Jurkat, Clone E6-1 (cell line): Measurements from ENCODE around the gene PRRT4.

Experiments
- DNase-seq: peaks from one replicate; pipeline ENCODE4 v3.0.0-alpha.2; 2011; ENCODE audit warnings: low read depth, low spot score
- H3K4me3 ChIP-seq: 2 replicates; pipeline ENCODE4 v1.5.1; 2011; ENCODE audit warnings: mild to moderate bottlenecking, low read length, control low read depth, moderate library complexity

Gene PRRT4

DNA sequence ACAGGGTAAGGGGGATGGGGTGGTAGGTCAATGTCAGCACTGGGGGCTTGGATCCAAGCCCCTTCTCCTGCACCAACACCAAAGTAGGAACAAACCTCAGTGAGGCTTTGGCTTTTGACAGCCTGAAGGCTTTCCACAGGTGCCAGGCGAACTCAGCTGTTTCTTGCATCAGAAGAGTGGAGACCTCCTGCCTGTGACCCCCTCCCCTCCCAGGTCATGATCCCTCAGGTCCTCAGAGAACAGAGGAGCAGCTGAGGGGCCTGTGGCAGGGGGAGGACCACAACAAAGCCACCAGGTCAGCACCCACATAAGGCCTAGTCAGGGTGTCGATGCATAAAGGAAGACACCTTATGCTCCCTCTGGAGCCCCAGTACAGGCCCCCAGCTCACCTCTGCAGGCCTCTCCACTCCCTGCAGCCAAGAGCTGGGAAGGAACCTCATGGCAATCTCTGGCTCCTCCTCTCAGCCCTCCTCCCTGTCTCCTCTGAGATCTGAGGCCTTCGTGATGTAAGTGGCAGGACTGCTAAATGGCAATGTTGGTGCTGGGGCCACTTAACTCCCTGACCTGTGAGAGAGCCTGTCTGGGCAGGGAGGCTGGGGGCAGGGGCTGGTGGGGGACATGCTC is 19.1 kb upstream of the PRRT4 start:
- no peak for DNase-seq
- H3K4me3 ChIP-seq, result no peak overlapping the region

DNA sequence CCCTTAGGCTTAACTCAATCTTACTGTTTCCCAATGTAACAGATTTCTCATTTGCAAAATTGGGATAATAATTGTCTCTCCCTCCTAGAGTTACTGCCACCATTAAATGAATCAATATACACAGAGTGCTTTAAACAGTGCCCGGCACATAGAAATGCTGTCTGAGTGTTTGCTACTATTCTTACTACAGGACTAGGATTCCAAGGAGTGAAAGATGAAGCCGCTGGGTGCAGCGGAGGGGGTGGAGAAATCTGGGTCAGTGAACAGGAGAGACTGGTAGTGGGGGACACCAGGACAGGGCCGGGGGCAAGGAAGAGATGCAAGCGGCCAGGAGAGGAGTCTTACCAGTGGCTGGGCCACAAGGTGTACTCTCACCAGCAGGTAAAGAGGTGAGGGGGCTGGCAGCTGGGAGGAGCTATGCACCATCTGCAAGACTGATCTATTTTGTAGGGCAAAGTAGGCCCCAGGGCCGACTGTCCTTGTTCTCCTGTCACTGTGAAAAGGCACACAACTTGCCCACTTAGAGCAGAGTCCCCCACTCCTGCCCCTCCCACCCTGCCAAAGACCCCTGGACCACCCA is 18.5 kb upstream of the PRRT4 start:
- DNase-seq, result no peak
- no peak overlapping the region for H3K4me3 ChIP-seq

DNA sequence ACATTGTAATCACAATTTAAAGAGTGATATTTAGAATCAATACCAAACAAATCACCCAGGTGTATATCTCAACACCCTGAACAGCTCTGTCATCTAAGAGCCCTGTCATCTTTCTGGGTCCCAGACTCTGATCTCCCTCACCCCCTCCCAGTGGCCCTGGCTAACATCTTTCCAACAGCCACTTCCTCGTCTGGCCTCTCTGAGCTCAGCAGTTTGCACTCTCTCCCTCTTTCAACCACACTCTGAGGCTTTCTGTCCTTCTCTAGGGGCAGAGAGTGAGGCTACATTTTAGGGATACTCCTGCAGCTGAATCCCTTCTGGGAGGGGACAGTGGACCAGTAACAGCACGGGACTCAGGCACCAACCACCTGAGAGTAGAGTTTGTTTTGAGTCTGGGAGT is 17.1 kb upstream of the PRRT4 start:
- H3K4me3 ChIP-seq, result no peak overlapping the region
- DNase-seq, result no peak

DNA sequence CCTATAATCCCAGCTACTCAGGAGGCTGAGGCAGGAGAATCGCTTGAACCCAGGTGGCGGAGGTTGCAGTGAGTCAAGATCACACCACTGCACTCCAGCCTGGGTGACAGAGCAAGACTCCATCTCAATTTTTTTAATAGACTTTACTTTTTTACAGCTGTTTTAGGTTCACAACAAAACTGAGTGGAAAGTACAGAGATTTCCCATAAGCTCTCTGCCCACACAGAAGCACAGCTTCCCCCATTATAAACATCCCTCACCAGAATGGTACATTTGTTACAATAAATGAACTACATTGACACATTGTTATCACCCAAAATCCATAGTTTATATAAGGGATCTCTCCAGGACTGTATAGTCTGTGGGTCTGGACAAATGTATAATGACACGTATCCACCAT is 14.6 kb upstream of the PRRT4 start:
- DNase-seq, result no peak
- H3K4me3 ChIP-seq, result no peak overlapping the region

DNA sequence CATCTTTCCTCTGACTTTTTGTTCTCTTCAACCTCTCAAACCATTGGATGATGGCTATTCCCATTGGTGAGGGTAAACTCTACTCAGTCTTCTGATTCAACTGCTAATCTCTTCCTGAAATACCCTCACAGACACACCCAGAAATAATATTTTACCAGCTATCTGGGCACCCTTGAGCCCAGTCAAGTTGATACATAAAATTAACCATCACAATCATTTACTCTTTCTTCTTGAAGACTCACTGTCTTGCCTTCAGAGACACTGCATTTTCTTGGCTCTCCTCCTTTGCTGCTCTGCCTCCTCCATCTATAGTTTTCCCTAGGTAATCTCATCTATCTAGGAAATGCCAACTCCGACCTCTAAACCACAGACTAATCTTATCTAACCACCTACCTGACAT is 12.6 kb upstream of the PRRT4 start:
- no peak for DNase-seq

DNA sequence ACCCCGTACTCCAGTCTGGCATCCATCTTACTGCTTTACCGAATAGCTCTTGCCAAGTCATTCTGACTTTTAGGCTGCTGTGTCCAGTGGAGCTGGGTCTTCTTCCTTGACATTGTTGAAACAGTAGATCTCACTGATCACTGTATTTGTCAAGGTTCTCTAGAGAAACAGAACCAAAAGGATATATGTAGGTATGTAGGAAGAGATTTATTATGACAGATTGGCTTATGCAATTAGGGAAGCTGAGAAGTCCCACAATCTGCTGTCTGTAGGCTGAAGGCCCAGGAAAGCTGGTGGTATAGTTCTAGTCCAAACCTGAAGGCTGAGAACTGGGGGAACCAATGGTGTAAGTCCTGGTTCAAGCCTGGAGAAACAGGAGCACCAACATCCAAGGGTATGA is 12.1 kb upstream of the PRRT4 start:
- DNase-seq, result no peak
- no peak overlapping the region for H3K4me3 ChIP-seq

More for the DNA sequence above, 12.6 kb upstream of the PRRT4 start:
- no peak overlapping the region for H3K4me3 ChIP-seq

DNA sequence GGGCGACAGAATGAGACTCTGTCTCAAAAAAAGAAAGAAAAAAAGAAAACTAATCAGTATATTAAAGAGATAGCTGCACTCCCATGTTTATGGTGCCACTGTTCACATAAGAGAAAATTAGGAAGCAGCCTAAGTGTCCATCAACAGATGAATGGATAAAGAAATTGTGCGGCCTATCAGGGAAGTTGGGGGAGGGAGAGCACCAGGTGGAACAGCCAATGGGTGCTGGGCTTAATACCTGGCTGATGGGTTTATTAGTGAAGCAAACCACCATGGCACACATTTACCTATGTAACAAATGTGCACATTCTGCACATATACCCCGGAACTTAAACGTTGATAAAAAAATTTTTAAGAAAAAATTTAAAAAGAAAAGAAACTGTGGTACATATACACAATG is 9.0 kb upstream of the PRRT4 start:
- no peak overlapping the region for H3K4me3 ChIP-seq
- no peak for DNase-seq

DNA sequence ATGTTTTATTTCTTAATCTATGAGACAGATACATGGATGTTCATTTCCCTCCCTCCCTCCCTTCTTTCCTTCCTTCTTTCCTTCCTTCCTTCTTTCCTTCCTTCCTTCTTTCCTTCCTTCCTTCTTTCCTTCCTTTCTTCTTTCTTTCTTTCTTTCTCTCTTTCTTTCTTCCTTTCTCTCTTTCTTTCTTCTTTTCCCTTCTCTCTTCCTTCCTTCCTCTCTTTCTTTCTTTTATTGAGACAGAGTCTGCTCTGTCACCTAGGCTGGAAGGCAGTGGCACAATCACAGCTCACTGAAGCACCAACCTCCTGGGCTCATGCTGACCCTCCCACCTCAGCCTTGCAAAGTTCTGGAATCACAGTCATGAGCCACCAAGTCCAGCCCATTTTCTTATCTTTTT is 5.5 kb upstream of the PRRT4 start:
- H3K4me3 ChIP-seq, result no peak overlapping the region
- DNase-seq, result no peak

DNA sequence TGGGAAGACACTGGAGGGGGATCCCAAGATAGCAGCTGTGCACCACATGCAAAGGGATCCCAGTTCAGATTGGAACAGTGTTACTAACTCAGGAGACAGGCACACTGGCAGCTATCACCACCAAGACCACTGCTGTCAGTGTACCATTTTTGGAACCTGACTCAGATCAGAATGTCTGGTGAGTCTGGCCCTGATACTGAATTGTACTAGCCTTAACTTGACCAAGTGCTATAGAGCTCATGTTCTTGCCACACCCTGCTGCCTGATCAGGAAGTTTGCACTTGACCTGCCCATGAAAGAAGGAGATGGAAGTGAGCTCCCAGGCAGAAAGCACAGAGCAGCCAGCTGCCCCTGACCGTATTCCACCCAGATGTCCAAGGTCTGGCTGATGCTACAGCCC is 4.8 kb upstream of the PRRT4 start:
- H3K4me3 ChIP-seq, result no peak overlapping the region
- no peak for DNase-seq

DNA sequence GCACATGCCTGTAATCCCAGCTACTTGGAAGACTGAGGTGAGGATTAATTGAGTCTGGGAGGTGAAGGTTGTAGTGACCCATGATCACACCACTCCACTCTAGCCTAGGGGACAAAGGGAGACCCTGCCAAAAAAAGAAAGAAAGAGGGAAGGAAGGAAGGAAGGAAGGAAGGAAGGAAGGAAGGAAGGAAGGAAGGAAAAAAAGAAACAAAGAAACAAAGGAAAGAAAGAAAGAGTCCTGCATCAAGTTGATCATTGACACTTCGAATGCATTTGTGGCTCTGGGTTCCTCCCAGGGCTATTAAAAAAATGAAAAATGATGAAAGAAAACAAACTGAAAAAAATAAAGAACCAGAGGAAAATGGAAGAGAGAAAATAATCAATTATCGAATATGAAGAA is 3.9 kb upstream of the PRRT4 start:
- no peak for DNase-seq
- no peak overlapping the region for H3K4me3 ChIP-seq

DNA sequence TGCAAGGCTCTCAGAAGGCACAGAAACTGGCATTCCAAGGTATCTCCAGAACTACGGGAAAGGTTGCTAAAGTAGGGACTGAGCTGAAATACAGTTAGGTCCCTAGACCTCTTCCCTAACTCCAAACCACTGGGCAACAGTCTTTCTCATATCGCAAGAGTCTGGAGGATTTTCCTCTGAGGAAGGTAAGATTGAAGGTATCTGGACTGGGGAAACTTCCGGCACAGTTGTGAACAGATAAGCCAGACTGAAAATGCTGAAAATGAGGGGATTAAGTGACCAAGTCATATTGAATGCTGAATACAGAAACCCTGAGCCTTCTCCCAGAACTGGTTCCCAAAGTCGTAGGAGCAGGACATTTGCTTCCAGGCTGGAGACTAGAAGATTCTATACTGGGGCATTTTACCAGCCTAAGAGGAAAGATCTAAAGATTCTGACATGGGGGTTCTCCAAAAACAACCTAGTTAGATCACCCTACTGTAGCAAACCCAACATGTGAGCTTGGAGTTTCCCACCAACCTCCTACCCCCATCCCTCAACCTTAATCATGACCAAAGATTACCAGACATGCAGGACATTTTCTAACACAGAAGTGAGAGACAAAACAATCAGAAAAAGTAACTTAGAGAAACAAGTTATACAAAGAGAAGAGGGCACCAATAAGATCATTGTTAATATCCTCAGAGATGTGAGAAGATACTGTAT is 2.8 kb upstream of the PRRT4 start:
- DNase-seq, result no peak
- no peak overlapping the region for H3K4me3 ChIP-seq

DNA sequence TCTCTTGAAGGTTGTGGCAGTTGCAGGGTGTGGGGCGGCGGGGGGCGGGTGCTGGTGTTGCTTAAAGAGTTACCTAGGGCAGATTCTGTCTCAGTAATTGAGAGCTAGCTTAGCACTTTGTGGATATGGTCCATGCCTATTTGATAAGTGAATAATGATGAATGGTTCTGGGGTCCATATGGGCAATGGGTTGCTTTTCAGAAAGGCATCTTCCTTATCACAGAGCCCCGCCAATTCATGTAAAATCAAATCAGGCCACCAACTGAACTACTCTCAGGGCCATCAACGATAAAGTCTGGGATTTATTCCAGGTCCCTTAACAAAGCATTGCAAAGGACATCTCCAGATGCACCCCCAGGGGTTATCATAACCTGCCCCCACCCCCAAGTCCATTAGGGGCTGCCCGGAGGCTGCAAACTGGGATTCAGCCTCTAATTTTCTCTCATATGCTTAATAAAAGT is 1.8 kb upstream of the PRRT4 start:
- no peak for DNase-seq
- H3K4me3 ChIP-seq, result no peak overlapping the region

DNA sequence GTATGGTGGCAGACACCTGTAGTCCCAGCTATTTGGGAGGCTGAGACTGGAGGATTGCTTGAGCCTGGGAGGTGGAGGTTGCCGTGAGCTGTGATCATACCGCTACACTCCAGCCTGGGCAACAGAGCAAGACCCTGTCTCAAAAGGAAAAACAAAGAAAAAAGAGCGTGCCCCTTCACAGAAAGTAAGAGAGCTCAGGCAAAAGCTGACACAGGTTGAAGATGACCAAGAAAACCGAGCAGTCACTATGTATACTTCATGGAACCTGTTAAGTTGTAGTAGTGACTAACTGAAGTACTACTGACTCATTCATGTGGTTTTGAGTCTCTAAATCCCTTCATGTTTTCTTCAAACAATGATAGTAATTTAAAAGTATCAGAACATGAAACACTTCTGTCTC is 1.2 kb upstream of the PRRT4 start:
- no peak overlapping the region for H3K4me3 ChIP-seq
- DNase-seq, result no peak

DNA sequence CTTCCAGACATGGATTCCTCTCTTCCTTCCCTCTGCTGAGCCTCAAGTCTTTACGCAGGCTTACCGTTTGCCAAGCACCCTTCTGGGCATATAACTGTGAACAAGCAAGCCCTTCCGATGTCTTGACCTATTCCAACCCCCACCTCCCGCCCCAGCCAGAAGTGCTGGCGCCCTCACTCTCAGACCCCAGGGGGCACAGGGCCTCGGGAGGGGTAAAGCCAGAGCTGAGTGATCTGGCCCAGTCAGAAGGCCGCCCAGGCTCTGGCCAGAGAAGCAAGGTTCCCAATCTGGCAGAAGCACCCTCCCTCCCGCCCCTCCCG is 1.2 kb downstream of the PRRT4 start:
- H3K4me3 ChIP-seq, result no peak overlapping the region
- DNase-seq, result no peak

DNA sequence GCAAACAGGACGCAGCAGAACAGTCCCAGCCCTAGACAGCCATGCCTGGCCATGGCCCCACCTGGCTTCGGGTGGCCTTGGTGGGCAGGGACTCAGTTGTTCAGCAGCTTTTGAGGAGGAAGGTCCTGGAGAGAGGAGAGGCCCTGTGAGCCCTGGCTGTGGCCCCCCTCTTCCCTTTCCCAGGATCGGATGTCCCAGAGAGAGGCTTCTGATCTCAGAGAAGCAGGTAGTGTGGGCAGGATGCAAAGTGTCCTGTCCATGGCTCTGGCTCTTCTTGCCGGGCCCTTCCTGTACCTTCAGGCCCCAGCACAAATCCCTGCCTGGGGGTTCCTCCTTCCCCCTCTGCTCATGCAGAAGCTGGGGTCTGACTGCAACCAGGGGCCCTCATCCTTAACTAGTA is 1.6 kb downstream of the PRRT4 start:
- H3K4me3 ChIP-seq, result no peak overlapping the region
- no peak for DNase-seq

DNA sequence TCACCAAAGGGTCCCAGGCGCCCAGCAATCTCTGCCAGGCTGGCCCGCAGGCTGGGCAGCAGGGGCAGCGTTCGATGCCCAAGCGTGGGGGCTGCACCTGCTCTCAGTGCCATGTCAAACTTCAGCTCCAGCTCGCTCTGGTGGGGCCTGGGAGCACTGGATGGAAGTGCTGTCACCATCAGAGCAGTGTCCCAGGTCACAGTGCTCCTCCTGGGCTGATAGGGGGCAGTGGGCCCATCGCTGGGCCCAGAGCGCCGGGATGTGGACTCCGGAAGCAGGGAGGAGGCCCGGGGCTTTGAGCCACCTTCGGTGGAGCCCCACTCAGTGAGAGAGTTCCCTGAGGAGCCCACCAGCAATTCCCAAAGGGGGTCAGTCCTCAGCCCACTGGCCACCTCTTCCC is 2.2 kb downstream of the PRRT4 start:
- DNase-seq, result no peak
- no peak overlapping the region for H3K4me3 ChIP-seq

DNA sequence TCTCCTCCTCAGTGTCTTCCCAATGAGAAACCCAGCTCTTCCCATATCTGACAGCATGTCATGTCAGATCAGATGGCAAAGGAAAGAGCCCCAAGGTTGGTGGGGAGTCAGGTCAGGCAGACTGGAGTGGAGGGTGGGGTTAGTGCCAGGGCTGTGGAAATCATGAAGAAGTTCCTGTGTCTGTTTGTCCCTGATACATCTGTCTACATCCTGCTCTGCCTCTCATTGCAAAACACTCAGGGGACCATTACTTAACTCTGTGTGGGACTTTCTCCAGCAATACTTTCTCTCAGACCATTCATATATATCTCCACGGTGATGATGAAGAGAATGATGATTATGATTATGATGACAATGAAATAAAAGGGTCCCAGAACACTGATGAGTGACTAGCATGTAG is 3.3 kb downstream of the PRRT4 start:
- DNase-seq, result no peak
- H3K4me3 ChIP-seq, result no peak overlapping the region

DNA sequence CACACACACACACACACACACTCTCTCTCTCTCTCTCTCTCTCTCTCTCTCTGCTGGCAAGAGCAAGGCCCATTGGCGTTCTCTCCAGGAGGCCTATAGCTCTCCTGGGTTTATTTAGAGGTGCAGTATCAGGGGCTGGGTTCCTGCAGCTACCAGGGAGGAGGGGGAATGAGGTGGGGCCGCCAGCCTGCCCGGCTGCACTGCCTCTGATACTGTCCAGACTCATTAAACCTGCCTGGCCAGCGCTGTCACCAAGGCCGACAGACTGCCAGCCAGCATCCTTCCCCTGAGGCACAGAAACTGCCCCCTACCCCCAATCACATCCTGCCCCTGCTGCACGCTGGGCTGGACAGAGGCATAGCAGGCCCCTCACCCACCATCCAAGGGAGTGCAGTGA is 4.3 kb downstream of the PRRT4 start:
- H3K4me3 ChIP-seq, result no peak overlapping the region
- no peak for DNase-seq

DNA sequence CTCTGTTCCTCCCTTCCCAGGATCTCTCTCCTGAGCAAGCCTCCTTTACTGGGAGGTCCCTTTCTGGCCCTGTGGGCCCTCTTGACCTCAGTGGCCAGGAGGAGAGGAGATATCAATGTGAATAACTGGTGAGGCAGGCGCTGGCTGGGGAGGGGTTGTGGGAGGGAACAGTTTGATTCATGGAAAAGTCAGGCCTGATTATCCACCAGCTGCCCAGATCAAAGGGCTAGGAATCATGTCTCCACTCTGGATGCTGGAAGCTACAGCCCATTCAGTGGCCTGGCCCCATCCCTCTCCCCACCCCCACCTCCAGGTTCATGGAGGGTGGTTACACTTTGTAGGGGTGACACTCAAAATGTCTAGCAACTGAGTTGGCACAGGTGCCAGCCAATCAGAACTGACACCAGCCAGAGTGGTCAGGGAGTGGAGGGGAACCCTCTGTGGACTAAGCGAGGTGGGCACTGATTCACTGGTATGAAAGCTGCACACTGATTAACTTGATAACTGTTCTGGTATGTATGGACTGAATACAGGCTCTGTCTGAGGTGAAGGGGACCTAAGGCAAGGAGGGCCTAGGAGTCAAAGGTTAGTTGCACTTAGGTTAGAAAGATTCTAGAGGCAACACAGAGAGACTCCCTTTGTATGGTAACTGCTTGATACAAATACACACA is 4.8 kb downstream of the PRRT4 start:
- no peak overlapping the region for H3K4me3 ChIP-seq
- no peak for DNase-seq

DNA sequence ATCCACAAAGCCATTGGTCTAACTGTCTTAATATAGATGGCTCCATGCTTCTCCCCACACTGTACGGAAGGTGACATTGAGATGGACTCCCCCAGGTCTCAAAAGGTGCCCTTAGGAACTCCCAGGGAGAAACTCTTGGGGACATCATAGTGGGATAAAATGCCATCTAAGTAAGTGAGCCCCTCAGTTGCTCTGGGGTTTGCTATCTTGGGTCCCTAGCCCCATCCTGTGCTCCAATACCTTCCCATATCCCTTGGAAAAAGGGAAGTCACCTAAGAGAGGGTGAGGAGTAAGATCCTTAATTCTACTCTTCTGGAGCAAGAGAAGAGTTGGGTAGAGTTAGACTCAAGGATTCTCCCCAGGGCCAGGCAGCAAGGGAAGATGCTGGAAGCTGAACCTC is 7.9 kb downstream of the PRRT4 start:
- H3K4me3 ChIP-seq, result no peak overlapping the region
- DNase-seq, result no peak

DNA sequence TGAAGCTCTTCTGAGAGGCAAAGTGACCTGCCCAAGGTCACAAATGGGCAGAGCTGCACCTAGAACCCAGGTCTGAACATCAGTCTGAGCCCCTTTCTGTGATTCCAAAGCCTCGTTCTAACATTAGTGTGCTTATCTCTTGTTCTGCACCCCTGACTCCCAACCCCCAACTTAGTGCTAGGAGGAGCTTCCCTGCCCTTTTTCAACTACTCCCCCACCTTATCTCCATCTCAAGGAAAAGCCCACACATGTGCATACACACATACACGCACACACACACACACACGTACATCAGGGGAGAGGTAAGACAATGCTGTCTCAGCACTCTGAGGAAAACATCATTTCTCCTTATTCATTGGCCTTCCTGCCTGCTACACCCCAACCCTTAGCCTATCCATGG is 8.3 kb downstream of the PRRT4 start:
- no peak overlapping the region for H3K4me3 ChIP-seq
- DNase-seq, result no peak
